Spleen (tissue), 11 donors: ENCODE results near the gene HEATR9. TPM values are rescaled to one million over a fixed set of nuclear protein-coding genes. Genes with fewer than 3 reads are reported as not detected.

Experiments used
- DNase-seq: peaks from one replicate; pipeline ENCODE4 v3.0.0-alpha.2; 2020
- H3K27ac ChIP-seq, 8 donors: fragments of 200-600 bp; sonication (generic) in 7 of 8; 1 replicate in 4 of 8; 2 replicates in 4 of 8; pipeline versions ENCODE4 v1.5.0 to v1.8.0; 2016 to 2021; ENCODE audit warnings: inconsistent platforms in 4 of 8, mild to moderate bottlenecking in 4 of 8, moderate library complexity in 1 of 8
- H3K27me3 ChIP-seq, 7 donors: fragments of 200-600 bp; sonication (generic) in 6 of 7; replicated peaks in 1 of 7; 1 replicate in 4 of 7; 2 replicates in 3 of 7; pipeline versions ENCODE4 v1.5.0 to v1.8.0; 2016 to 2021; ENCODE audit warnings: inconsistent platforms in 3 of 7, mild to moderate bottlenecking in 1 of 7
- H3K36me3 ChIP-seq, 6 donors: fragments of 200-600 bp; sonication (generic) in 5 of 6; 1 replicate in 4 of 6; 2 replicates in 2 of 6; pipeline versions ENCODE4 v1.5.0 to v1.8.0; 2016 to 2021; ENCODE audit warnings: inconsistent platforms in 2 of 6
- H3K4me1 ChIP-seq, 6 donors: fragments of 200-600 bp; sonication (generic) in 5 of 6; 1 replicate in 3 of 6; 2 replicates in 3 of 6; pipeline versions ENCODE4 v1.5.0 to v1.8.0; 2016 to 2021; ENCODE audit warnings: inconsistent platforms in 3 of 6
- H3K4me3 ChIP-seq, 8 donors: fragments of 200-600 bp; sonication (generic) in 7 of 8; 1 replicate in 4 of 8; 2 replicates in 4 of 8; pipeline versions ENCODE4 v1.5.0 to v1.8.0; 2016 to 2021; ENCODE audit warnings: inconsistent platforms in 4 of 8, mild to moderate bottlenecking in 4 of 8, moderate library complexity in 2 of 8
- H3K9me3 ChIP-seq, 8 donors: fragments of 200-600 bp; sonication (generic) in 7 of 8; 1 replicate in 4 of 8; 2 replicates in 4 of 8; pipeline versions ENCODE4 v1.5.0 to v1.8.0; 2016 to 2021; ENCODE audit warnings: inconsistent platforms in 4 of 8
- POLR2A ChIP-seq, 3 donors: fragments of 450-650 bp; IDR thresholded peaks; one replicate each; pipeline ENCODE4 v1.5.1; 2017; ENCODE audit warnings: antibody characterized with exemption in 3 of 3, mild to moderate bottlenecking in 1 of 3
- POLR2AphosphoS5 ChIP-seq, 3 donors: sonication (generic); formaldehyde crosslinking; IDR thresholded peaks; one replicate each; pipeline ENCODE4 v1.5.1; 2017; ENCODE audit warnings: antibody characterized with exemption in 3 of 3
- WGBS, 5 donors: extraction: QIAGEN DNeasy Blood & Tissue Kit in 3 of 5; methylation state at CpG; one replicate each; pipeline versions ENCODE4 v1.1.5 to v1.1.7; 2013 to 2018; 5-methylcytosine and 5-hydroxymethylcytosine counted together
- intact Hi-C: fragments of 100-400 bp; cut with DNase I; formaldehyde crosslinking; loops from one replicate; pipeline ENCODE4 v1.15.0; 2023; ENCODE audit warnings: low total_unique reads
- polyA plus RNA-seq, 3 donors: library from polyadenylated mRNA; stranded (reverse); fragments of 200-250 nt; gene quantifications; one replicate each; pipeline ENCODE4 v1.2.1, GENCODE V29; 2013
- total RNA-seq, 7 donors: library from RNA; depleted of rRNA in 3 of 7; stranded (reverse); fragments of >200 nt in 3 of 7; fragmentation: NEBNext Ultra II Directional in 4 of 7; extraction: Animal tissue kit (Norgen Biotek cat#: 25700) in 4 of 7; gene quantifications; one replicate each; pipeline versions ENCODE4 v1.1.0 to v1.2.1, GENCODE V29; 2016 to 2021
- TF ChIP-seq, protein P1 (sequence below), 11 experiments: fragments of 200-600 bp in 7 of 11; fragments of 450-650 bp in 4 of 11; sonication (generic) in 4 of 11; IDR thresholded peaks in 8 of 11; conservative IDR thresholded peaks in 3 of 11; 1 replicate in 7 of 11; 2 replicates in 4 of 11; pipeline versions ENCODE4 v1.4.0 to v1.8.0; 2016 to 2021; ENCODE audit warnings: antibody characterized with exemption in 11 of 11, inconsistent platforms in 4 of 11, mild to moderate bottlenecking in 1 of 11
- donor health status: healthy with polysubstance abuse.
- donor health status: DM: no; HTN: no; CAD: no; lungs with moderate emphysema.
- donor health status: DM: no; HTN: no; CAD: no.
- donor health status: Bipolar disorder and iron deficiency.
- donor health status: healthy.
- donor health status: DM: no; HTN: no; CAD: no.
- donor health status: DM: yes; HTN: yes; CAD: no.

Gene HEATR9
- total and polyA plus RNA-seq, 10 donors, result 0.05 to 0.92 (median 0.49) TPM

DNA sequence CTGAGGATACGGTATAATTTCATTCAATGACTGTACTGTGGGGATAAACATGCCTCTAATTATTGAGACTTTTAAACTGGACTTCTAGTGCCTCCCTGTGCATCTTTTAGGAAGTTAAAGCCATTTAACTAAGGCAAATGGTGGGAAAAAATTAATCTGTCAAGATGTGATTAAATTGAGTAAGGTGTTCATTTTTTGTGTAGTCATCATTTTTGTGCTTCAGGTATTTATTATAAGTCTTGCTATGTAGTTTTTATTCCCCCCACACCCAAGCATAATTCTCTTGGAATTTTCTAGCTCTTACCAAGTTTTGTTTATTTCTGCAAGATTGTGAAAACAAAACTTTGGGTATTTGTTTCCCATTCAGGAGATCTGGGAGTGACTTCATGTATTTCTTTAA, 49.2 kb downstream of the HEATR9 start:
- Histone ChIP-seq H3K4me3 (no peak overlapping the region), H3K9me3 (no peaks in the 10 kb centered on the region), H3K27me3 (no peaks in the 10 kb centered on the region), H3K27ac (no peak overlapping the region), H3K36me3 (peaks cover 0 to 86% (median 58%) of the 10 kb centered on the region in 6 donors), H3K4me1 (peaks cover 7 to 54% (median 24%) of the 10 kb centered on the region in 6 donors)
- intact Hi-C loops, result no loop called here
- WGBS, 5 donors, result 80 to 100% (median 88%) methylated on average over 1 of the region's 1 CpG
- DNase-seq, result no peak
- TF ChIP-seq, protein P1, sequence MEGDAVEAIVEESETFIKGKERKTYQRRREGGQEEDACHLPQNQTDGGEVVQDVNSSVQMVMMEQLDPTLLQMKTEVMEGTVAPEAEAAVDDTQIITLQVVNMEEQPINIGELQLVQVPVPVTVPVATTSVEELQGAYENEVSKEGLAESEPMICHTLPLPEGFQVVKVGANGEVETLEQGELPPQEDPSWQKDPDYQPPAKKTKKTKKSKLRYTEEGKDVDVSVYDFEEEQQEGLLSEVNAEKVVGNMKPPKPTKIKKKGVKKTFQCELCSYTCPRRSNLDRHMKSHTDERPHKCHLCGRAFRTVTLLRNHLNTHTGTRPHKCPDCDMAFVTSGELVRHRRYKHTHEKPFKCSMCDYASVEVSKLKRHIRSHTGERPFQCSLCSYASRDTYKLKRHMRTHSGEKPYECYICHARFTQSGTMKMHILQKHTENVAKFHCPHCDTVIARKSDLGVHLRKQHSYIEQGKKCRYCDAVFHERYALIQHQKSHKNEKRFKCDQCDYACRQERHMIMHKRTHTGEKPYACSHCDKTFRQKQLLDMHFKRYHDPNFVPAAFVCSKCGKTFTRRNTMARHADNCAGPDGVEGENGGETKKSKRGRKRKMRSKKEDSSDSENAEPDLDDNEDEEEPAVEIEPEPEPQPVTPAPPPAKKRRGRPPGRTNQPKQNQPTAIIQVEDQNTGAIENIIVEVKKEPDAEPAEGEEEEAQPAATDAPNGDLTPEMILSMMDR (IDR thresholded peaks at IDR 0.05 in 8 of 11, conservative IDR thresholded peaks at IDR 0.05 in 3 of 11), result no peak
- TF ChIP-seq POLR2A (IDR thresholded peaks at IDR 0.05), result no peak
- TF ChIP-seq POLR2AphosphoS5 (IDR thresholded peaks at IDR 0.05), result no peak

GRCh38 chr17:35817196-35817595, 51.5 kb downstream of the HEATR9 start:
- no peak overlapping the region for H3K27ac ChIP-seq
- WGBS, 5 donors, result 91 to 96% (median 93%) methylated on average over 1 of the region's 1 CpG
- peaks cover 15 to 76% (median 42%) of the 10 kb centered on the region in 6 donors for H3K4me1 ChIP-seq
- no peaks in the 10 kb centered on the region for H3K27me3 ChIP-seq
- no peak for DNase-seq
- no peak for TF ChIP-seq POLR2AphosphoS5 (IDR thresholded peaks at IDR 0.05)
- TF ChIP-seq, protein P1 (IDR thresholded peaks at IDR 0.05 in 8 of 11, conservative IDR thresholded peaks at IDR 0.05 in 3 of 11), result no peak
- no peak overlapping the region for H3K4me3 ChIP-seq
- peaks cover 0 to 63% (median 37%) of the 10 kb centered on the region in 6 donors for H3K36me3 ChIP-seq
- intact Hi-C loops, result no loop called here
- no peaks in the 10 kb centered on the region for H3K9me3 ChIP-seq

GRCh38 chr17:35816723-35817122, 52.0 kb downstream of the HEATR9 start:
- TF ChIP-seq POLR2AphosphoS5 (IDR thresholded peaks at IDR 0.05) (no peak), POLR2A (IDR thresholded peaks at IDR 0.05) (no peak)
- TF ChIP-seq, protein P1 (IDR thresholded peaks at IDR 0.05 in 8 of 11, conservative IDR thresholded peaks at IDR 0.05 in 3 of 11), result no peak
- H3K4me1 ChIP-seq, result peaks cover 19 to 81% (median 47%) of the 10 kb centered on the region in 6 donors
- intact Hi-C loops, result no loop called here
- no peaks in the 10 kb centered on the region for H3K27me3 ChIP-seq
- H3K4me3 ChIP-seq, result no peak overlapping the region
- WGBS, 5 donors, result 84 to 90% (median 86%) methylated on average over 5 of the region's 5 CpGs
- no peaks in the 10 kb centered on the region for H3K9me3 ChIP-seq
- DNase-seq, result no peak
- peaks cover 0 to 59% (median 32%) of the 10 kb centered on the region in 6 donors for H3K36me3 ChIP-seq
- H3K27ac ChIP-seq, result no peak overlapping the region

- Histone ChIP-seq H3K27me3 (no peaks in the 10 kb centered on the region), H3K27ac (no peak overlapping the region), H3K4me1 (peaks cover 41 to 91% (median 75%) of the 10 kb centered on the region in 6 donors), H3K9me3 (no peaks in the 10 kb centered on the region), H3K36me3 (peaks cover 0 to 16% (median 3%) of the 10 kb centered on the region in 6 donors), H3K4me3 (no peak overlapping the region)
- TF ChIP-seq POLR2AphosphoS5 (IDR thresholded peaks at IDR 0.05) (no peak), POLR2A (IDR thresholded peaks at IDR 0.05) (no peak)
- TF ChIP-seq, protein P1 (IDR thresholded peaks at IDR 0.05 in 8 of 11, conservative IDR thresholded peaks at IDR 0.05 in 3 of 11), result no peak
- intact Hi-C loops, result no loop called here
- DNase-seq, result no peak
- 66 to 88% (median 80%) methylated on average over 5 of the region's 5 CpGs for WGBS, 5 donors
Measured at GRCh38 chr17:35812456-35812855, 56.2 kb downstream of the HEATR9 start.
